ENCODE measurements around the gene SMARCB1. TPM values are rescaled to one million over a fixed set of nuclear protein-coding genes. Genes with fewer than 3 reads are reported as not detected.

SMARCB1 gene
- total and polyA plus RNA-seq, 2 of the 4 experiments (the other 2 are of a cell fraction) = 110 to 159 TPM

- no peak for DNase-seq
- no TSS peak for BruUV-seq (replicated peaks)
- POLR2A ChIA-PET (ENCODE audit: unreplicated experiment) = no interaction called here
Observed at GRCh38 chr22:23836692-23837495, 50.1 kb downstream of the SMARCB1 start.

More at GRCh38 chr22:23836692-23837495, 50.1 kb downstream of the SMARCB1 start:
- Histone ChIP-seq H2BK120ac (ENCODE audit: low read depth, low read length) (no peak overlapping the region), H3K9me1 (ENCODE audit: insufficient read depth, low read length) (no peaks in the 10 kb centered on the region), H3K27me3 (ENCODE audit: control insufficient read depth, insufficient read depth, low read length) (no peaks in the 10 kb centered on the region; the same call in 1 of the 2 replicates), H3K23ac (ENCODE audit: low read depth, low read length) (no peak overlapping the region), H2AK9ac (replicated peaks; ENCODE audit: low read depth, low read length, poor library complexity) (no peak overlapping the region), H4K91ac (ENCODE audit: insufficient read depth, low read depth, low read length) (no peak overlapping the region), H4K5ac (ENCODE audit: low read depth, low read length) (no peak overlapping the region), H3K4me1 (ENCODE audit: control insufficient read depth, insufficient read depth, low read length) (peaks cover 2% of the 10 kb centered on the region), H4K8ac (ENCODE audit: low read depth in 2 of 2, low read length in 2 of 2) (no peak overlapping the region), H3K27ac (ENCODE audit: insufficient read depth, low read length) (no peak overlapping the region), H3K4me3 (ENCODE audit: insufficient read depth, low read depth, low read length) (no peak overlapping the region), H2AFZ (replicated peaks; ENCODE audit: low read length, poor library complexity) (no peak overlapping the region), H3K9ac (ENCODE audit: low read depth, low read length) (no peak overlapping the region), H3K56ac (ENCODE audit: extremely low read depth, insufficient read depth, low read length) (no peak overlapping the region), H2BK15ac (ENCODE audit: low read depth, low read length) (no peak overlapping the region), H3K9me3 (ENCODE audit: control insufficient read depth, insufficient read depth, low read length) (no peaks in the 10 kb centered on the region), H3K4ac (ENCODE audit: low read depth, low read length) (no peak overlapping the region), H3K14ac (replicated peaks; ENCODE audit: low read depth, low read length) (no peak overlapping the region), H3K4me2 (ENCODE audit: low read depth, low read length) (no peak overlapping the region), H4K20me1 (ENCODE audit: insufficient read depth, low read length) (peaks cover 22% of the 10 kb centered on the region), H3K79me1 (ENCODE audit: low read depth in 1 of 2, low read length in 2 of 2) (peaks cover 0 to 20% of the 10 kb centered on the region in 2 experiments; a peak in 2 of 4 replicates), H2BK20ac (ENCODE audit: low read depth, low read length) (no peak overlapping the region), H3K18ac (ENCODE audit: low read depth, low read length) (no peak overlapping the region), H2AK5ac (ENCODE audit: low read depth, low read length) (no peak overlapping the region), H2BK5ac (ENCODE audit: low read depth, low read length, poor library complexity, severe bottlenecking) (no peak overlapping the region), H3K36me3 (ENCODE audit: control insufficient read depth, insufficient read depth, low read length) (peaks cover 37% of the 10 kb centered on the region)
- WGBS, 2 experiments (ENCODE audit: extremely low coverage in 2 of 2, insufficient read length in 1 of 2) = 82% methylated on average over 5 of the region's 12 CpGs; no CpG with 5 or more reads in 1 of the 2 experiments
- CTCF ChIA-PET = no interaction called here
- ATAC-seq (ENCODE audit: low read depth) = no peak
- TF ChIP-seq ELK1 (IDR thresholded peaks at IDR 0.05; ENCODE audit: borderline replicate concordance, low read depth, low read length) (no peak), MXI1 (IDR thresholded peaks at IDR 0.05; ENCODE audit: borderline replicate concordance, low read depth, low read length) (no peak), RCOR1 (IDR thresholded peaks at IDR 0.05; ENCODE audit: insufficient replicate concordance, low read length) (no peak)
- intact Hi-C loops (cut with micrococcal nuclease) (no loop called here), dilution Hi-C loops (cut with HindIII; ENCODE audit: low sequenced_read_pairs, unreplicated experiment) (no loop called here), in situ Hi-C loops (cut with MboI; ENCODE audit: low sequenced_read_pairs) (no loop called here)
